ENCODE data around the gene MCAT. TPM values are rescaled to one million over a fixed set of nuclear protein-coding genes. Genes with fewer than 3 reads are reported as not detected.

The MCAT gene
- total and polyA plus RNA-seq, 2 of the 4 experiments (the other 2 are of a cell fraction): 7.3 to 19.7 TPM

DNA sequence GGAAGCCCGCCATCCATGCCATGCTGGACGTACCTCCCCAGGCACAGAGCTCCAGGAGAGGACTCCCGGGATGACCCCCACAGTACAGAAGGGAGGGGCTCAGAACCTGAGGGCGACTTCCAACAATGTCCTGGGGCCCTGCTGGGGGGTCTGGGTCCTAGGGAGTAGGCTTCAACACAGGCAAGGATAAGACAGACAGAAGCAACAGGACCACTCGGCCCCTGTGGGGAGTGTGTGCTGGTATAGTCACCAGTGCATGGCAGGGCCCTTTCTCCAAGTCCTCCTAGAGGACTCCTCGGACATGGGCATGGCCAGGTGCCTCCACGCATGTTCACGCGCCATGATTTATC, 26.9 kb upstream of the MCAT start:
- Histone ChIP-seq H3K56ac (ENCODE audit: extremely low read depth, insufficient read depth, low read length) (no peak overlapping the region), H3K14ac (replicated peaks; ENCODE audit: low read depth, low read length) (no peak overlapping the region)

More for the DNA sequence above, 26.9 kb upstream of the MCAT start:
- H2AK5ac ChIP-seq (ENCODE audit: low read depth, low read length): no peak overlapping the region
- in situ Hi-C loops (cut with MboI; ENCODE audit: low sequenced_read_pairs) (no loop called here), dilution Hi-C loops (cut with HindIII; ENCODE audit: low sequenced_read_pairs, unreplicated experiment) (no loop called here), intact Hi-C loops (cut with micrococcal nuclease) (no loop called here)
- H2BK5ac ChIP-seq (ENCODE audit: low read depth, low read length, poor library complexity, severe bottlenecking): no peak overlapping the region
- H4K5ac ChIP-seq (ENCODE audit: low read depth, low read length): no peak overlapping the region
- H2AK9ac ChIP-seq (replicated peaks; ENCODE audit: low read depth, low read length, poor library complexity): no peak overlapping the region
- H3K18ac ChIP-seq (ENCODE audit: low read depth, low read length): no peak overlapping the region
- no peak for DNase-seq
- ATAC-seq (ENCODE audit: low read depth): no peak
- no peak overlapping the region for H4K8ac ChIP-seq (ENCODE audit: low read depth in 2 of 2, low read length in 2 of 2)
- peaks cover 43% of the 10 kb centered on the region for H3K36me3 ChIP-seq (ENCODE audit: control insufficient read depth, insufficient read depth, low read length)
- TF ChIP-seq POLR2A (IDR thresholded peaks at IDR 0.05; ENCODE audit: low read depth, low read length): no peak
- H3K23ac ChIP-seq (ENCODE audit: low read depth, low read length): no peak overlapping the region
- ChIA-PET CTCF (no interaction called here), POLR2A (ENCODE audit: unreplicated experiment) (no interaction called here)
- H4K91ac ChIP-seq (ENCODE audit: insufficient read depth, low read depth, low read length): no peak overlapping the region
- no peak overlapping the region for H2BK120ac ChIP-seq (ENCODE audit: low read depth, low read length)
- no peak overlapping the region for H3K4me2 ChIP-seq (ENCODE audit: low read depth, low read length)
- no peak overlapping the region for H3K4ac ChIP-seq (ENCODE audit: low read depth, low read length)
- no peak overlapping the region for H3K27ac ChIP-seq (ENCODE audit: insufficient read depth, low read length)
- no peak overlapping the region for H3K9ac ChIP-seq (ENCODE audit: low read depth, low read length)
- no TSS peak for BruUV-seq (replicated peaks)
- H3K79me1 ChIP-seq (ENCODE audit: low read depth in 1 of 2, low read length in 2 of 2): no peaks in the 10 kb centered on the region
- H4K20me1 ChIP-seq (ENCODE audit: insufficient read depth, low read length): no peaks in the 10 kb centered on the region; the same call in none of the 2 replicates
- WGBS, 2 experiments (ENCODE audit: extremely low coverage in 2 of 2, insufficient read length in 1 of 2): 92% methylated on average over 5 of the region's 9 CpGs; no CpG with 5 or more reads in 1 of the 2 experiments
- H3K27me3 ChIP-seq (ENCODE audit: control insufficient read depth, insufficient read depth, low read length): no peaks in the 10 kb centered on the region
- H2BK15ac ChIP-seq (ENCODE audit: low read depth, low read length): no peak overlapping the region
- H2BK20ac ChIP-seq (ENCODE audit: low read depth, low read length): no peak overlapping the region
- no peak overlapping the region for H3K4me3 ChIP-seq (ENCODE audit: insufficient read depth, low read depth, low read length)
- no peaks in the 10 kb centered on the region; the same call in 1 of the 2 replicates for H3K9me1 ChIP-seq (ENCODE audit: insufficient read depth, low read length)
- no peaks in the 10 kb centered on the region for H3K4me1 ChIP-seq (ENCODE audit: control insufficient read depth, insufficient read depth, low read length)
- H2AFZ ChIP-seq (replicated peaks; ENCODE audit: low read length, poor library complexity): no peak overlapping the region
- no peaks in the 10 kb centered on the region for H3K9me3 ChIP-seq (ENCODE audit: control insufficient read depth, insufficient read depth, low read length)

All from IMR-90 (cell line).